Activated T-helper 2 cell treated with anti-CD3 and anti-CD28 coated beads, Interferon-gamma antibody, Interleukin-2, Interleukin-4, amounts not matched to agents 10 μg/mL and 5 μg/mL and 100 μg/mL, durations not matched to agents 14 hours and 24 hours and 36 hours (primary cell): ENCODE data around the gene TMEM131. TPM values are rescaled to one million over a fixed set of nuclear protein-coding genes. Genes with fewer than 3 reads are reported as not detected.
"Not testable (repeated sequence)": the region's sequence is repeated elsewhere in the genome, so short reads cannot be mapped to it uniquely, and the experiment has no call there.

Experiments
- DNase-seq: peaks from one replicate; pipeline ENCODE4 v3.0.0; 2021; ENCODE audit warnings: low spot score
- H3K27ac Mint-ChIP-seq: one replicate; pipeline ENCODE4 v1.8.0; 2021; ENCODE audit warnings: mixed read lengths
- H3K27me3 Mint-ChIP-seq: one replicate; pipeline ENCODE4 v1.8.0; 2021; ENCODE audit warnings: low read depth, mixed read lengths
- H3K36me3 Mint-ChIP-seq: one replicate; pipeline ENCODE4 v1.8.0; 2021; ENCODE audit warnings: low read depth, mixed read lengths
- H3K4me1 Mint-ChIP-seq: one replicate; pipeline ENCODE4 v1.8.0; 2021; ENCODE audit warnings: low read depth, mixed read lengths
- H3K4me3 Mint-ChIP-seq: one replicate; pipeline ENCODE4 v1.8.0; 2021; ENCODE audit warnings: low read depth, mild to moderate bottlenecking, moderate library complexity, mixed read lengths
- H3K9me3 Mint-ChIP-seq: one replicate; pipeline ENCODE4 v1.8.0; 2021; ENCODE audit warnings: mixed read lengths
- intact Hi-C: fragments of 100-400 bp; cut with micrococcal nuclease; formaldehyde crosslinking; loops from one replicate; pipeline ENCODE4 v1.15.1; 2023
- total RNA-seq: library from RNA; stranded (reverse); gene quantifications from 2 replicates; pipeline ENCODE4 v1.2.3, GENCODE V29; 2022

TMEM131 gene
- total RNA-seq, 1 donor from 2014 or later, result 39.3 TPM

GRCh38 chr2:97878317-97878716 is 117.4 kb downstream of the TMEM131 start:
- H3K27ac Mint-ChIP-seq, H3K4me3 Mint-ChIP-seq, H3K4me1 Mint-ChIP-seq, DNase-seq, intact Hi-C loops, H3K27me3 Mint-ChIP-seq: not testable (repeated sequence)
- Mint-ChIP-seq H3K9me3 (peaks cover 15% of the 10 kb centered on the region), H3K36me3 (peaks cover 42% of the 10 kb centered on the region)

- H3K4me3 Mint-ChIP-seq, result no peak overlapping the region
- H3K27me3 Mint-ChIP-seq, result no peaks in the 10 kb centered on the region
- no peaks in the 10 kb centered on the region for H3K9me3 Mint-ChIP-seq
- intact Hi-C loops, result no loop called here
- H3K27ac Mint-ChIP-seq, result no peak overlapping the region
- peaks cover 10% of the 10 kb centered on the region for H3K36me3 Mint-ChIP-seq
- DNase-seq, result no peak
- peaks cover 30% of the 10 kb centered on the region for H3K4me1 Mint-ChIP-seq
Measured at GRCh38 chr2:97871096-97871780, 124.5 kb downstream of the TMEM131 start.

- peak; percentile 68 for DNase-seq
- intact Hi-C loops, result loop anchor here (1.0 kb wide), 3 partner anchors 20 to 143 kb away; no protein-coding TSS in a partner anchor
- H3K4me1 Mint-ChIP-seq, result peaks cover 30% of the 10 kb centered on the region
- H3K27ac Mint-ChIP-seq, result peak overlapping the region; percentile 37
- H3K9me3 Mint-ChIP-seq, result no peaks in the 10 kb centered on the region
- no peaks in the 10 kb centered on the region for H3K27me3 Mint-ChIP-seq
- H3K4me3 Mint-ChIP-seq, result peak overlapping the region; percentile 48
- peaks cover 10% of the 10 kb centered on the region for H3K36me3 Mint-ChIP-seq
Measured at GRCh38 chr2:97870396-97870843, 125.3 kb downstream of the TMEM131 start.

DNA sequence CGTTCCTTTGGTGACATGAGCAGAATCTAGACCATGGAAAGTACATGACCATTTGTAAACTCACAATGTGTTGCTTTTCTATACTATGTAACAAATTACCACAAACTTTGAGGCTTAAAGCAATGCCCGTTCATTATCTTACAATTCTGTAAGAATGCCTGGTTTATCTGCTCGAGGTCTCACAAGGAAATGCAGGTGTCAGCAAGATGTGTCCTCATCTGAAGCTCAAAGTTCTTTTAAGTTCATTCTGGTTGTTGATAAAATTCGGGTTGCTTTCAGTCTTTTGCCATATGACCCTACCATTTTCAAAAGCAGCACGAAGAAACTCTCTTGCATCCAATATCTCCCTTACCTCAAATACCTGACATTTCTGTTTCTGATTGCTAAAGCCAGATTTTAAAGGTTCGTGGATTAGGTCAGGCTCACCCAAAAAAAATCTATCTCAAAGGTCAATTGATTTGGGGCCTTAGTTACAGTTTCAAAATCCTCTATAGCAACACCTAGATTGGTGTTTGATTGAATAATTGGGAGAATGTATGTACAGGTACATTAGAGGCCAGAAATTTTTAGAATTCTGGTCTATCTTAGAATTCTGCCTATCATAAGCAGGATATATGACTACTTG is 125.9 kb downstream of the TMEM131 start:
- intact Hi-C loops, result loop anchor here (1.0 kb wide), 3 partner anchors 20 to 143 kb away; no protein-coding TSS in a partner anchor
- peaks cover 30% of the 10 kb centered on the region for H3K4me1 Mint-ChIP-seq
- peaks cover 7% of the 10 kb centered on the region for H3K36me3 Mint-ChIP-seq
- H3K27ac Mint-ChIP-seq, result no peak overlapping the region
- DNase-seq, result no peak
- H3K4me3 Mint-ChIP-seq, result no peak overlapping the region
- H3K9me3 Mint-ChIP-seq, result no peaks in the 10 kb centered on the region
- H3K27me3 Mint-ChIP-seq, result no peaks in the 10 kb centered on the region

DNA sequence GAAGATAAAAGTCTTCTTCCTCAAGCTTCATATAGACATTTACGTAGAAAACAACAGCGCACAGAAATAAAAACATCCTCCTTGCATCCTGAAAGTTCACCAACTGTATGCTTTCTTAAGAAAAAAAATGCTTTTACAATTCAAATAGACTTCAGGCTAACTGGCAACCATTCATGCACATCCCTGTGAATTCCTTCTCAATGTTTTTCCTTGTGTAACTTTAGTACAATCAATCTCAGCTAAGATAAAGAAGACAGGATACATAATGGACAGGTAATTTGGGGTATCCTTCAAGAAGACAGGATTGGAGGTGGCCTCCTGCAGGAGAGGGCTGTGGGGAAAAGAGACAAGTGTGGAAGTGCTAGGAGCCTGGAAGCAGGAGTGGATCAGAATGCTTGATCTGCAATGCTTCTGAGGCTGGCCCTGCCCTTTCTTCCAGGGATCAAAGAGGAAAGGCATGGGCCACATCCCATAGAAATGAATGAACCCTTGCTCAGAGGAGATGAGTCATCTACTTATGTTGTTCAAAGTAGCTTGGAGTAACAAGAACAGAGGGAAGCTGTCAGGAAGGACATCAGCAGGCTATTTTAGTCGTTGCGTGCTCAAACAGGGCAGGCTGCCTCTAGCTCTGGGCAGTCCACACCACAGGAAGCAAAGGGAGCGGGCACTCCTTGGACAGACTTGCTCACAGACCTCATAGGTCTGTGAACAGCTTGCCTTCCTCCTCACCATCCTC is 126.6 kb downstream of the TMEM131 start:
- no peak overlapping the region for H3K4me3 Mint-ChIP-seq
- no peak for DNase-seq
- H3K4me1 Mint-ChIP-seq, result peaks cover 33% of the 10 kb centered on the region
- intact Hi-C loops, result no loop called here
- H3K9me3 Mint-ChIP-seq, result no peaks in the 10 kb centered on the region
- no peak overlapping the region for H3K27ac Mint-ChIP-seq
- no peaks in the 10 kb centered on the region for H3K27me3 Mint-ChIP-seq
- peaks cover 7% of the 10 kb centered on the region for H3K36me3 Mint-ChIP-seq

DNA sequence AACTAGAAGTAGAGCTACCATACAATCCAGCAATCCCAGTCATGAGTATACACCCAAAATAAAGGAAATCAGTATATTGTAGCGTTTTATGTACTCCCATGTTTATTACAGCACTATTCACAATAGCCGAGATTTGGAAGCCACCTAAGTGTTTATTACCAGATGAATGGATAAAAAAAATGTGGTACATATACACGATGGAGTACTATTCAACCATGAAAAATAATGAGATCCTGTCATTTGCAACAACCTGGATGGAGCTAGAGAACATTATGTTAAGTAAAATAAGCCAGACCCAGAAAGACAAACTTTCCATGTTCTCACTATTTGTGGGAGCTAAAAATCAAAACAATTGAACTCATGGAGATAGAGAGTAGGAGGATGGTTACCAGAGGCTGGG is 131.9 kb downstream of the TMEM131 start:
- Mint-ChIP-seq H3K27ac (no peak overlapping the region), H3K4me3 (no peak overlapping the region), H3K27me3 (no peaks in the 10 kb centered on the region), H3K4me1 (peaks cover 11% of the 10 kb centered on the region), H3K36me3 (peaks cover 36% of the 10 kb centered on the region), H3K9me3 (peaks cover 22% of the 10 kb centered on the region)
- no peak for DNase-seq
- intact Hi-C loops, result no loop called here

DNA sequence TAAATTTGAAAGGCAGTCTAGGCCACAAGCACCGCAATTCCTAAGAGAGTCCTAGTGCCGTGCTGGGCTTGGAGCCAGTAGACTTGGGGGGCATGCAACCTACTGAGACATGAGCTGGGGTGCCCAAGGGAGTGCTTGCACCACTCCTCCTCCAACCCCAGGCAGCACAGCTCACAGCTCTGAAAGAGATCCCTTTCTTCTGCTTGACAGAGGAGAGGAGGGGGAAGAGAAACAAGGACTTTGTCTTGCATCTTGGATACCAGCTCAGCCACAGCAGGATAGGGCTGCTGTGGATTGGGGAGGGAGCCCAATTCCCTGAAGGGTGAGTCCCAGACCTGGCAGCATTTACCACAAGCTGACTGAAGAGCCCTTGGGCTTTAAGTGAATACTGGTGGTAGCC is 134.6 kb downstream of the TMEM131 start:
- no peak overlapping the region for H3K27ac Mint-ChIP-seq
- no peaks in the 10 kb centered on the region for H3K27me3 Mint-ChIP-seq
- H3K9me3 Mint-ChIP-seq, result peaks cover 22% of the 10 kb centered on the region
- DNase-seq, result no peak
- no peak overlapping the region for H3K4me3 Mint-ChIP-seq
- H3K4me1 Mint-ChIP-seq, result peaks cover 8% of the 10 kb centered on the region
- peaks cover 41% of the 10 kb centered on the region for H3K36me3 Mint-ChIP-seq
- intact Hi-C loops, result no loop called here

GRCh38 chr2:97858442-97858841 is 137.3 kb downstream of the TMEM131 start:
- no peak overlapping the region for H3K27ac Mint-ChIP-seq
- H3K4me3 Mint-ChIP-seq, result no peak overlapping the region
- intact Hi-C loops, result no loop called here
- peaks cover 44% of the 10 kb centered on the region for H3K36me3 Mint-ChIP-seq
- peaks cover 7% of the 10 kb centered on the region for H3K4me1 Mint-ChIP-seq
- H3K9me3 Mint-ChIP-seq, result peaks cover 15% of the 10 kb centered on the region
- H3K27me3 Mint-ChIP-seq, result no peaks in the 10 kb centered on the region
- DNase-seq, result no peak

DNA sequence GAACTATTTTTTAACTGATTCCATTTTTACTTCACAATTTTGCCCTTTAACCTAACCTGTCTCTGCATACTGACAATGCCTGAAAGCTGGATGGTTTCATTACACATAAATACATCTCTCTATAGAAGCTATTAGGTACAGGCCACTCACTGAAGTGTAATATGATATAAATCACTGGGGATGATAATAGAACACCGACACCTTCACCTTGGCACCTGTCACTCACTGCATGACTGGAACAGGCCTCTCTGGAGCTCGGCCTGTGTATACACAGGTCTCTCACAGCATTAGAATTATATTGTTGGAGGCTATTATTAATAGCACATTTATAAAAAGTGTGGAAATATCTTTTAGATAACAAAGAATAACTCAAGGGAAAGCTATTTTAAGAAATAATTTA is 138.2 kb downstream of the TMEM131 start:
- H3K36me3 Mint-ChIP-seq, result peaks cover 43% of the 10 kb centered on the region
- no peak for DNase-seq
- no peak overlapping the region for H3K27ac Mint-ChIP-seq
- intact Hi-C loops, result no loop called here
- no peak overlapping the region for H3K4me3 Mint-ChIP-seq
- peaks cover 10% of the 10 kb centered on the region for H3K4me1 Mint-ChIP-seq
- peaks cover 9% of the 10 kb centered on the region for H3K9me3 Mint-ChIP-seq
- no peaks in the 10 kb centered on the region for H3K27me3 Mint-ChIP-seq

GRCh38 chr2:97853057-97853456 is 142.7 kb downstream of the TMEM131 start:
- intact Hi-C loops, result loop anchor here (5.0 kb wide), 1 partner anchor 144 kb away; the partner anchor contains the start of gene TMEM131
- H3K27ac Mint-ChIP-seq, H3K4me3 Mint-ChIP-seq, H3K9me3 Mint-ChIP-seq, H3K27me3 Mint-ChIP-seq, DNase-seq: not testable (repeated sequence)
- Mint-ChIP-seq H3K36me3 (peaks cover 35% of the 10 kb centered on the region), H3K4me1 (peaks cover 39% of the 10 kb centered on the region)

GRCh38 chr2:97851172-97851571 is 144.6 kb downstream of the TMEM131 start:
- no peaks in the 10 kb centered on the region for H3K9me3 Mint-ChIP-seq
- intact Hi-C loops, result loop anchor here (2.0 to 5.0 kb wide), 4 partner anchors 16 to 146 kb away; partner anchors contain the start of gene TMEM131
- H3K4me1 Mint-ChIP-seq, result peaks cover 39% of the 10 kb centered on the region
- peaks cover 29% of the 10 kb centered on the region for H3K36me3 Mint-ChIP-seq
- peak overlapping the region; percentile 14 for H3K27ac Mint-ChIP-seq
- no peak for DNase-seq
- no peaks in the 10 kb centered on the region for H3K27me3 Mint-ChIP-seq
- H3K4me3 Mint-ChIP-seq, result no peak overlapping the region

GRCh38 chr2:97849881-97850528 is 145.7 kb downstream of the TMEM131 start:
- DNase-seq, result no peak
- Mint-ChIP-seq H3K9me3 (no peaks in the 10 kb centered on the region), H3K4me3 (peak overlapping the region; percentile 20), H3K36me3 (peaks cover 37% of the 10 kb centered on the region), H3K27me3 (no peaks in the 10 kb centered on the region), H3K4me1 (peaks cover 51% of the 10 kb centered on the region), H3K27ac (peak overlapping the region; percentile 75)
- intact Hi-C loops, result loop anchor here (1.0 to 5.0 kb wide), 6 partner anchors 15 to 163 kb away; partner anchors contain the start of gene TMEM131
